Activated naive CD4-positive, alpha-beta T cell treated with anti-CD3 and anti-CD28 coated beads, Interleukin-2, amount 10 ng/mL, durations not matched to agents 7 days and 5 days (primary cell): ENCODE results near the gene MASP1.

Source experiments
- CTCF ChIA-PET: fragments of 350-600 bp; sonication (Branson Sonifier 250); formaldehyde crosslinking; loops from one replicate; lab custom pipeline; 2021; ENCODE audit warnings: antibody characterized with exemption; lab: Charles Lee
- DNase-seq: peaks from one replicate; pipeline ENCODE4 v3.0.0-alpha.2; 2020
- H3K27ac Mint-ChIP-seq: one replicate; pipeline ENCODE4 v1.8.0; 2021; ENCODE audit warnings: mild to moderate bottlenecking, moderate library complexity, mixed read lengths
- H3K27me3 Mint-ChIP-seq: one replicate; pipeline ENCODE4 v1.8.0; 2021; ENCODE audit warnings: mild to moderate bottlenecking, mixed read lengths
- H3K36me3 Mint-ChIP-seq: one replicate; pipeline ENCODE4 v1.8.0; 2021; ENCODE audit warnings: mixed read lengths
- H3K4me1 Mint-ChIP-seq: one replicate; pipeline ENCODE4 v1.8.0; 2021; ENCODE audit warnings: mixed read lengths
- H3K4me3 Mint-ChIP-seq: one replicate; pipeline ENCODE4 v1.8.0; 2021; ENCODE audit warnings: mild to moderate bottlenecking, moderate library complexity, mixed read lengths
- H3K9me3 Mint-ChIP-seq: one replicate; pipeline ENCODE4 v1.8.0; 2021; ENCODE audit warnings: mixed read lengths

The MASP1 gene

GRCh38 chr3:187264911-187265310, 26.6 kb downstream of the MASP1 start:
- Mint-ChIP-seq H3K27ac (no peak overlapping the region), H3K9me3 (peaks cover 3% of the 10 kb centered on the region), H3K27me3 (peaks cover 4% of the 10 kb centered on the region), H3K4me1 (no peaks in the 10 kb centered on the region), H3K4me3 (no peak overlapping the region), H3K36me3 (no peaks in the 10 kb centered on the region)
- no peak for DNase-seq
- CTCF ChIA-PET: interaction anchor here (0.6 kb wide), 1 partner anchor 416 kb away, joined by 4 read pairs; no protein-coding TSS in a partner anchor

DNA sequence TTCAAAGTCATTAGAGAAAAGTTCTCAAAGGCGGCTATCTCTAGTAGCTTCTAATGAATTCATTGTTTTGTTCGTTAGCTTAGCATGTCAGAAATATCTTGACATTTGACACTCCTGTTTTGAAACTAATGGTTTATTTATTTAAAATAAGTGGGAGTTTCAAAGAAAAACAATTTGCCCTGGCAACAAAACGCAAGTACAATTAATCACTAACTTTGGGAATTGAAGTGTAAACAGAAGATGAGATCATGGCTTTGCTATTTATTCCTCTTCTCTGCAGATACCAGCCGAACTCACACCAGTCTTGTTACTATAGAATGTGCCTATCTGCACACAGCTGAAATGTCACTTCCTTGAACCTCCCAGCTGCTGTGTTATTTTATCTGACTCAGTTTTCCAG, 27.5 kb downstream of the MASP1 start:
- CTCF ChIA-PET: interaction anchor here (0.9 kb wide), 1 partner anchor 56 kb away, joined by 3 read pairs; no protein-coding TSS in a partner anchor
- no peak for DNase-seq
- Mint-ChIP-seq H3K4me1 (no peaks in the 10 kb centered on the region), H3K36me3 (no peaks in the 10 kb centered on the region), H3K4me3 (no peak overlapping the region), H3K27me3 (no peaks in the 10 kb centered on the region), H3K27ac (no peak overlapping the region), H3K9me3 (no peaks in the 10 kb centered on the region)

DNA sequence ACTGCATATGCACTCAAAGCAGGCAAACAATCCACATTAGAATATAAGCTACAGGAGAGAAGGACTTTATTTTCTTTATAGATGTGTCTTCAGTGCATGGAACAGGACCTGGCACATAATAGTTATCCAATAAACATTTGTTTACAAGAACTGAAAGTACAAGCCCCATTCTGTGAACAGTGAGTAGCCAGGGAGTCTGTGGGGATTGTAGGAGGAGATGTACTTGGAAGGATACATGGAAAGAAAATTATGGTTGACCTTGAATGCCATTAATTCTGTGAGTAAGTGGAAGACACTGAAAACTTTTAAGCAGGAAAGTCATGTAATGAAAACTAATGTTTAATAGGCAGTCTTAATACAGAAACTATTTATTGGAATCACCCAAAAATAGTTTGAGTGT, 28.3 kb downstream of the MASP1 start:
- H3K27ac Mint-ChIP-seq: no peak overlapping the region
- H3K9me3 Mint-ChIP-seq: no peaks in the 10 kb centered on the region
- no peaks in the 10 kb centered on the region for H3K27me3 Mint-ChIP-seq
- H3K4me3 Mint-ChIP-seq: no peak overlapping the region
- no peak for DNase-seq
- no peaks in the 10 kb centered on the region for H3K36me3 Mint-ChIP-seq
- no peaks in the 10 kb centered on the region for H3K4me1 Mint-ChIP-seq
- CTCF ChIA-PET: no interaction called here

- DNase-seq: no peak
- H3K4me1 Mint-ChIP-seq: no peaks in the 10 kb centered on the region
- H3K27ac Mint-ChIP-seq: no peak overlapping the region
- no peaks in the 10 kb centered on the region for H3K9me3 Mint-ChIP-seq
- H3K4me3 Mint-ChIP-seq: no peak overlapping the region
- CTCF ChIA-PET: no interaction called here
- no peaks in the 10 kb centered on the region for H3K36me3 Mint-ChIP-seq
- H3K27me3 Mint-ChIP-seq: no peaks in the 10 kb centered on the region
Observed at GRCh38 chr3:187262360-187262759, 29.2 kb downstream of the MASP1 start.

GRCh38 chr3:187261541-187261969, 30.0 kb downstream of the MASP1 start:
- H3K9me3 Mint-ChIP-seq: no peaks in the 10 kb centered on the region
- peaks cover 3% of the 10 kb centered on the region for H3K27me3 Mint-ChIP-seq
- H3K27ac Mint-ChIP-seq: no peak overlapping the region
- no peak for DNase-seq
- H3K4me1 Mint-ChIP-seq: no peaks in the 10 kb centered on the region
- CTCF ChIA-PET: no interaction called here
- no peaks in the 10 kb centered on the region for H3K36me3 Mint-ChIP-seq
- no peak overlapping the region for H3K4me3 Mint-ChIP-seq

DNA sequence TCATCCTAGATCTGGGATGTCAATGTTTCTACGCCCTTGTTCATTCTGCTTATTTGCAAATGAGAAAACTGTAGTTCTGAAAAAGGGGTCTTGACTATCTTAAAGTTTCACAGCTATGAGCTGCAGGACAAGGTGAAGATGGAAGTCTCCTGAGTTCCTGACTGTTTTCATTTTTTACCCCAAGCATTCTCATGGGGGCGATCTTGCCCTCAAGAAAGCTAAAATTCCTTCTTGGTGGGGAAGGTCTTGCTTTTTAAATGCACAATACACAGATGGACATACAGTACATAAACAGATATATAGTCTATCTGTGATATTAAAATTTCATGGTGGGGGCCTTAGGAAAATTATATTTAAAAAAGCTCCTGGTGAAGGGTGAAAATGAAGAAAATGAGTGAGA, 32.4 kb downstream of the MASP1 start:
- no peaks in the 10 kb centered on the region for H3K4me1 Mint-ChIP-seq
- H3K27ac Mint-ChIP-seq: no peak overlapping the region
- no peaks in the 10 kb centered on the region for H3K36me3 Mint-ChIP-seq
- H3K9me3 Mint-ChIP-seq: no peaks in the 10 kb centered on the region
- no peak for DNase-seq
- peaks cover 7% of the 10 kb centered on the region for H3K27me3 Mint-ChIP-seq
- CTCF ChIA-PET: interaction anchor here (0.7 kb wide), 1 partner anchor 59 kb away, joined by 3 read pairs; no protein-coding TSS in a partner anchor
- no peak overlapping the region for H3K4me3 Mint-ChIP-seq

- H3K27ac Mint-ChIP-seq: no peak overlapping the region
- no peaks in the 10 kb centered on the region for H3K9me3 Mint-ChIP-seq
- no peaks in the 10 kb centered on the region for H3K4me1 Mint-ChIP-seq
- H3K36me3 Mint-ChIP-seq: no peaks in the 10 kb centered on the region
- H3K27me3 Mint-ChIP-seq: peaks cover 7% of the 10 kb centered on the region
- no peak overlapping the region for H3K4me3 Mint-ChIP-seq
- DNase-seq: no peak
- CTCF ChIA-PET: no interaction called here
Observed at GRCh38 chr3:187257992-187258692, 33.4 kb downstream of the MASP1 start.

- Mint-ChIP-seq H3K9me3 (no peaks in the 10 kb centered on the region), H3K27me3 (peaks cover 7% of the 10 kb centered on the region), H3K36me3 (no peaks in the 10 kb centered on the region), H3K4me1 (no peaks in the 10 kb centered on the region), H3K27ac (no peak overlapping the region), H3K4me3 (no peak overlapping the region)
- CTCF ChIA-PET: no interaction called here
- no peak for DNase-seq
Observed at GRCh38 chr3:187257471-187257870, 34.1 kb downstream of the MASP1 start.

GRCh38 chr3:187256051-187256616, 35.4 kb downstream of the MASP1 start:
- Mint-ChIP-seq H3K36me3 (no peaks in the 10 kb centered on the region), H3K9me3 (no peaks in the 10 kb centered on the region), H3K27ac (no peak overlapping the region), H3K27me3 (peaks cover 11% of the 10 kb centered on the region), H3K4me3 (no peak overlapping the region), H3K4me1 (no peaks in the 10 kb centered on the region)
- CTCF ChIA-PET: interaction anchor here (1.3 kb wide), 1 partner anchor 10 kb away, joined by 4 read pairs; no protein-coding TSS in a partner anchor
- no peak for DNase-seq

GRCh38 chr3:187255314-187255713, 36.2 kb downstream of the MASP1 start:
- DNase-seq: no peak
- Mint-ChIP-seq H3K27me3 (peaks cover 15% of the 10 kb centered on the region), H3K4me3 (no peak overlapping the region), H3K36me3 (no peaks in the 10 kb centered on the region), H3K4me1 (no peaks in the 10 kb centered on the region), H3K27ac (no peak overlapping the region), H3K9me3 (no peaks in the 10 kb centered on the region)
- CTCF ChIA-PET: interaction anchor here (1.3 kb wide), 1 partner anchor 11 kb away, joined by 4 read pairs; no protein-coding TSS in a partner anchor

DNA sequence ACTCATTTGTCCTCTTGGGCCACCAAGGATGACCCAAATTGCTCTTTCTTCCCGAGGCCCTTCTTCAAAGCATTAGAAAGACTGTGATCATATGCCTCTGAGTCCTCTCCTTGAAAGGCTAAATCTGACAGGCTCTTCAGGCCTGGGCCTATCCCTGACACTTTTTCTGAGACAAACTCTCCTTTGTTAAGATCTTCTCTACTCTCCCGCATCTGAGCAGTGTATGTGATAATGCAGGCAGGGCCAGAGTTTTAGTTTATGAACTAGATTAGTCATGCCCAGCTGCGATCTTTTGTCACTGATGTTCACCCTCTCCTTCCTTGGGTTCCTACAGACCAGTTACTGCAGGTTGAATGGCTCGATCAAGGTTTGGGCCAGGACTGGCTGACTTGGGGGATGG, 39.2 kb downstream of the MASP1 start:
- CTCF ChIA-PET: no interaction called here
- Mint-ChIP-seq H3K36me3 (no peaks in the 10 kb centered on the region), H3K27ac (no peak overlapping the region), H3K4me3 (no peak overlapping the region), H3K4me1 (peaks cover 7% of the 10 kb centered on the region), H3K9me3 (no peaks in the 10 kb centered on the region), H3K27me3 (peaks cover 23% of the 10 kb centered on the region)
- DNase-seq: no peak

DNA sequence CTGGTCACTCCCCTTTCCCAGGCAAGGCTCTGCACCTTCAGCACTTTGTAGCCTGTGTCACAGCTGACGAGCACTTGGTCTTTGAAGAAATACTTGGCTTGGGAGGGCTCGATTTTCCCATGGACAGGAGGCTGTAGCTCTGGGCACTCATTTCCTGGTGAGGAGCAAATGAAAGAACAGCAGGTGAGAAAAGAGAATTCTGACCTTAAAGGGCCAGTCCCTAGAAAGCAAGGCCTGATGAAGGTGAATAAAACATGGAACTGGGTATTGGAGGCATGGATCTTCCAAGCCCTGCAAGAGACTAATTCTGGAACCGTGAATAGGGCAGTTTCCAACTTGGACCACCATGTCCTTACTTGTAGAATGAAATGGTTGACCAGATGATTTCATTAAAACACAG, 39.9 kb downstream of the MASP1 start:
- no peak for DNase-seq
- H3K36me3 Mint-ChIP-seq: no peaks in the 10 kb centered on the region
- no peak overlapping the region for H3K27ac Mint-ChIP-seq
- H3K4me3 Mint-ChIP-seq: no peak overlapping the region
- CTCF ChIA-PET: no interaction called here
- peaks cover 20% of the 10 kb centered on the region for H3K27me3 Mint-ChIP-seq
- peaks cover 14% of the 10 kb centered on the region for H3K4me1 Mint-ChIP-seq
- H3K9me3 Mint-ChIP-seq: no peaks in the 10 kb centered on the region

- Mint-ChIP-seq H3K36me3 (no peaks in the 10 kb centered on the region), H3K27me3 (peaks cover 36% of the 10 kb centered on the region), H3K4me1 (peaks cover 16% of the 10 kb centered on the region), H3K4me3 (no peak overlapping the region), H3K27ac (no peak overlapping the region), H3K9me3 (no peaks in the 10 kb centered on the region)
- CTCF ChIA-PET: no interaction called here
- no peak for DNase-seq
Observed at GRCh38 chr3:187247398-187247797, 44.1 kb downstream of the MASP1 start.

- Mint-ChIP-seq H3K27me3 (peaks cover 33% of the 10 kb centered on the region), H3K27ac (no peak overlapping the region), H3K4me3 (no peak overlapping the region), H3K4me1 (peaks cover 16% of the 10 kb centered on the region), H3K36me3 (no peaks in the 10 kb centered on the region), H3K9me3 (peaks cover 3% of the 10 kb centered on the region)
- CTCF ChIA-PET: interaction anchor here (1.2 kb wide), 1 partner anchor 20 kb away, joined by 3 read pairs; no protein-coding TSS in a partner anchor
- DNase-seq: no peak
Observed at GRCh38 chr3:187243933-187244524, 47.5 kb downstream of the MASP1 start.

DNA sequence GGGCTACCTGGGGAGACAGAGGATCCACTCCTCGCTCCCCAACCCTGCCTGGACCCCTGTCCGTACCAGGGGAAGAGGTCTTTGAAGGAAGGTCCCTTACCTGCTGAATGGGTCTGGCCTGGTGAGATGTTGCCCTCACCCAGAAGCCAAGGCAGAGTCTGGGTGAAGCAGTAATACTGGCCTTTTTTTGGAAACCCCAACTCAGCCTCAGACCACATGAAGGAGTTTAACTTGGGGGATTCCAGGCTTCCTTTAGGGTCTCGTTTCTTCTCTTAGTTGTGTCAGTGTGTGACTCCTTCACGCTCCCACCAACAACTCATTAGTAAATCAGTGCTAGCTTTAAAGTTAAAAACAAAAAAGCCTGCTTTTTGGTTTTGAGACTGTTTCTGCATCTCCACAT, 48.6 kb downstream of the MASP1 start:
- CTCF ChIA-PET: no interaction called here
- H3K27me3 Mint-ChIP-seq: peaks cover 28% of the 10 kb centered on the region

More for the DNA sequence above, 48.6 kb downstream of the MASP1 start:
- DNase-seq: no peak
- no peak overlapping the region for H3K4me3 Mint-ChIP-seq
- no peak overlapping the region for H3K27ac Mint-ChIP-seq
- H3K36me3 Mint-ChIP-seq: no peaks in the 10 kb centered on the region
- peaks cover 13% of the 10 kb centered on the region for H3K4me1 Mint-ChIP-seq
- peaks cover 3% of the 10 kb centered on the region for H3K9me3 Mint-ChIP-seq
